DMS53 (cell line): Measurements from ENCODE around the gene PMVK.

Source experiments
- DNase-seq: peaks from one replicate; lab custom pipeline; 2025; lab: John Stamatoyannopoulos, UW

Gene PMVK

GRCh38 chr1:154945962-154946850, 9.7 kb upstream of the PMVK start:
- DNase-seq, result no peak

DNA sequence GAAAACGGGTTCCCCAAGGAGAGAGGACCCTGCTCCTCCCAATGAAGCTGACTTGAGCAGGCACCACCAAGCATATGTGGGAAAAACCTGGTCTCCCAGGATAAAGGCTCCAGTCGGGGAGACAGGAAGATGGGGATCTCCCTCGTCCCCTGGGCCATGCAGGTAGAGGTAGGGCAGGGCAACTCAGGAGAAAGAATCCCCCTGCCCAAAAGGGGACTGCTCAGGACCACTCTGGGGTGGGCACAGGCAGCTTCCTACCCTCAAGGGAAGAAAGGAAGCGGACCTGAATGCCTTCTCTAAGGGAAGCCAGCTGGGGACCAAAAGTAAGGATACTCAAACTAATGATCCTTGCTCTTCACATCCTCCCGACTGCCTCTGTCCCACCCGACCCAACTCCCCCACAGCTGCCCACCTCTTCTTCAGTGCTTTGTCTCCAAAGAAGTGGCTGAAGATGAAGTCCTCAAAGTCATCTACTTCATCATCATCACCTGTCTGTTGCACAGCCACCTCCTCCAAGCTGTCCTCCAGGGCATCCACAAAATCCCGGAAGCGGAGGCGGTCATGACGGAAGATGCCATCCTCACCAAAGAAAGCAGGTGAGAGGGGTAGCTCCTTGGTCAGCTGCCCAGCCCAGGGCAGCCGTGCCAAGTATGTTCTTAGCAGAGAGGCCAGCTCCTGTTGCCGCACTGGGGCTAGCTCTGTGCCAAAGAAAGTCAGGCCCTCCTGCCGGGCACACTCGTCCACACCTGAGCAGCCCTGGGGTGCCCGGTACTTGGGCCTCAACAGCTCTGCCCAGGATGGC, 8.8 kb upstream of the PMVK start:
- no peak for DNase-seq

DNA sequence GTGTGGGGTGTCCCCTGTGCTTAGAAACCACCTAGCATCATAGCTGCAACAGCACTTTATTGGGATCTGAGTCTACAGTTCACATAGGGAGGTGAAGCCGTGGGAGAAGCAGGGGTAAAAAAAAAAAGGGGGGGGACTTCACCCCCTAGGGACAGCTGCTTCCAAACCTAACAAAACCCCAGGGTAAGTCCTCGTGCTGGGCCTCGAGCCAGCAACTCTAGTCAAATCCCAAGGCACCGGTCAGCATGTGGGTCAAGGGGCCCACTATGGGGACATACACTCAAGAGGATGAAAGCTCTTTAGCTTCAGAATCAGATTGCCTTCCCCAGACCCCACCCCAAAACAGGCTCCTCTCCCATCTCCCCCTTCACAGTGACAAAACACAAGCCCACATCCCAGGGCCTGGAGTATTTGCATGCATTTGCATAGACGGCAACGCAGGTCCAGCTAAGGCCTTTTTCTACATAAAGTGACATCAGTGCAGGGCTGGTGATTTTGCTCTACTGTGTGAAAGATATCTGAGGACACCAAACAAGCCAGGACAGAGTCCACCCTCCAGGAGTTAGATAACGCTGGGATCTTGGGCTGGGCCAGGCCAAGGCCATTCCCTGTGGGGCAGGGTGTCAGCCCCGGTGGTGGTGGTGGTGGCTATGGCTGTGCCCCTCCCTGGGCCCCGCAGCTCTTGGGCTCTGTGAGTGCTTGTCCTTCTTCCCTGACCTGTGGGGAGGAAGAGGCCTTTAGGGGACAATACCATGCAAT, 8.1 kb upstream of the PMVK start:
- DNase-seq, result no peak

DNA sequence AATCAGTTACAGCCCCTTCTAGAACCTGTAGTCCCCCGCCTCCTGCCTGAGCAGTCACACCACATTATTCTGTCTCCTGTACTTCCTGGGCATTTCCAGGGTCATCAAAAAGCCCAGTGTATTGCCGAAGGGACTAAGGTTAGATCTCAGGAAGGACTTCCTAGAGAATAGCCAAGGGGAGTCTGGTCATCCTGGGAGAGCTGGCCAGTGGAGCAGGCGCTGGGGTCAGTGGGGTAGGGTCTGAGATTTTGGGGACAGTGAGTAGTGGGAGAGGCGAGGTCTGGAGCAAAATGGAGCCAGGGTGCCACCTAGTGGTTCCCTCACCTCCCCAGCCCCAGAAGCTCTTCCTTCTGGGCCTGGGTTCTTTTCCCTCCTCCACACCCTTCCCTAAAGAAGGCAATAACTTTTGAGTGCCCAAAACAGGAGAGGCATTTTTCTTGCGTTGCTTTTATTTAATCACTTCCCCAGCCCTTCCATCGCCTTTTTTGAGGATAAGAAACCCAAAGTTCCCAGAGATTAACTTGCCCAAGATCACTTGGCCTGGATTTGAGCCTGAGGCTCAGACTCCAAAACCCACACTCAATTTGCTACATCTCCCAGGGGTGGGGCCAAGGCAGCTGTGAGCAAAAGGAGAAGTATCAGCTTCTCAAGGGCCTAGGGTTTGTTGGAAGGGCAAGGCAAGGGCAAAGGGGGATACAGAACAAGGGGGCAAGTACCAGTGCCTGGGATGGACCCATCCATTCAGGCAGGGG, 7.3 kb upstream of the PMVK start:
- peak; percentile 59 for DNase-seq

GRCh38 chr1:154941333-154942013, 5.0 kb upstream of the PMVK start:
- DNase-seq, result peak; percentile 48

- no peak for DNase-seq
Observed at GRCh38 chr1:154940651-154941194, 4.2 kb upstream of the PMVK start.

DNA sequence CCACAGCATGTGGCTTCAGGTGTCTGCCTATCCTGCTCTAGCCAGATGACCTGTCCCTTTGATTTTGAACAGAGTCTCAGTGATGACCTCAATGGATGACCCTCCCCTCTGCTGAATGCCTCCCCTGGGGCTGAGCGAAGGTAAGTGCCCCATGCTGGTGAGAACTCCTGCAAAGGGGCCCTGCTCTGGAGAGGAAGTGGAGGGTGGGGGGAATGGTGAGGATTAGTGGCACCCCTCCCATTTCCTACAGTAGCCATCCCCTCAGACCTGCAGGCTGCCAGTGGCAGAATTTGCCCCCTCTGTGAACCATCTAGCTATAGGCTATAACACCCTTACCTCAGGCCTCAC, 3.7 kb upstream of the PMVK start:
- no peak for DNase-seq

- DNase-seq, result no peak
Observed at GRCh38 chr1:154938604-154939399, 2.3 kb upstream of the PMVK start.

DNA sequence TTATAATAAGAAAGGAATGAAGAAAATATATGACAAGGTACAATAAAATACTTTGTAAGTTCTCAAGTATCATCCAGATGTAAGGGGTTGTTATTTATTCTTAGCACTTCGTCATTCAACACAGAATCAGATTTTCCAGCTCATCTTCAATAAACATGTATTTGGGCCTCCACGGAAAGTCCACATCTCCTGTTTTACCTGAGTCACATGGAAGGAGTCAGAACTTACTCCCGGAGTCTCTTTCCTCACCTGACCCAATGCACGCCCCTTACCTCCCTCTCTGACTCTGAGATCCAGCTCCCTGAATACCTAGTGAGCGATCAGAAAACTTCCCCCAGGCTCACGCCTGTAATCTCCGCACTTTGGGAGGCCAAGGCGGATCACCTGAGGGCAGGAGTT, 1.5 kb upstream of the PMVK start:
- DNase-seq, result no peak

GRCh38 chr1:154937085-154937987, 817 bp upstream of the PMVK start:
- peak; percentile 96 for DNase-seq

GRCh38 chr1:154935749-154936554, 567 bp downstream of the PMVK start:
- no peak for DNase-seq

DNA sequence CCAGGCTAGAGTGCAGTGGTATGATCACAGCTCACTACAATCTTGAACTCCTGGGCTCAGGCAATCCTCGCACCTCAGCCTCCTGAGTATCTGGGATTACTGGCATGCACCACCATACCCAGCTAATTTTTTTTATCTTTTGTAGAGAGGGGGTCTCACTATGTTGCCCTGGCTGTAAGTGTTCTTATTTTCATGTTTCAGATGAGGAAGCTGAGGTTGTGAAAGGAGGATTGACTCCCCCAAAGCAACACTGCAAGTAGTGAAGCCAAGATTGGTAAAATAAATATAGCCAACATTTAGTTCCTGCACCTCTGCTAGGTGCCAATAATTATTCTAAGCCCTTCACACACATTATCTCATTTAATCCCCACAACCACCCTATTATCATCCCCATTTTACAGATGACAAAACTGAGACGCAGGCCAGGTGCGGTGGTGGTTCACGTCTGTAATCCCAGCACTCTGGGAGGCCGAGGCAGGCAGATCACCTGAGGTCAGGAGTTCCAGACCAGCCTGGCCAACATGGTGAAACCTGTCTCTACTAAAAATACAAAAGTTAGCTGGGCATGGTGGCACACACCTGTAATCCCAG, 2.1 kb downstream of the PMVK start:
- no peak for DNase-seq

- peak; percentile 75 for DNase-seq
Observed at GRCh38 chr1:154931940-154932487, 4.5 kb downstream of the PMVK start.

DNA sequence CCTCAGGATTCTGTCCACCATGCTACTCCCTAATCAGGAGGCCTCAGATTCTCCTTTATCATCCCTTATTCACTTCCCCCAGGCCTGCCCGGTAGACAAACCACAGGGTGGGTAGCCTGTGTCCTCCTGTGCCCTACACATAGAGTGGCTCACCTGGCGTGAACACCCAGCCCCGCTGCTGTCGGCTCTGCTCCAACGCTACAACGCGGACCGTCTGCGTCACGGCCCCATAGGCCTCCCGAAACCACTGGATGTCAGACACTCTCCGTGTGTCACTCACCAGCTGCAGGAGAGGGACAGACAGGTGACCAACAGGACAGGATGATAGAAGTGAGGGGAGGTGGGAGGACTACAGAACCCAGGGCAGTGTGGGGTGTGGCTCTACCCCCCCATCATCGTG, 10.3 kb downstream of the PMVK start:
- no peak for DNase-seq

- DNase-seq, result no peak
Observed at GRCh38 chr1:154925335-154926170, 11.0 kb downstream of the PMVK start.

DNA sequence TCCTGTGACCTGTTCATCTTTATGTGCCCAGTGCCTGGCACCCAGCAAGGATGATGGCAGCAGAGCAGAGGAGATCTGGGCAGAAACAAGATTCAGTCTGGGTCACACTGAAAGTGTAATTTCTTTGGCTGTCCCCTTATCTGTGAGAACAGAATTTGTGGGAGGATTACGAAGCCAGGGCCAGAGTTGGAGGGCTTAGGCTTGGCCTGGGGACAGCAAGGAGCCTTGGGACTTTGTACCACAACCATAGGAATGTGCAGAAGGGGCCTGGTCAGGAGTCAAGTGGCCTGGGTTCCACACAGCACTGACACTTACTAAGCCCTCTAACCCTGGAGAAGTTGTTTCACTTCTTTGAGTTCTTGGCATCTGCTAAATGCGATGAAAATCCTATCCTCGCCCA, 12.8 kb downstream of the PMVK start:
- no peak for DNase-seq

DNA sequence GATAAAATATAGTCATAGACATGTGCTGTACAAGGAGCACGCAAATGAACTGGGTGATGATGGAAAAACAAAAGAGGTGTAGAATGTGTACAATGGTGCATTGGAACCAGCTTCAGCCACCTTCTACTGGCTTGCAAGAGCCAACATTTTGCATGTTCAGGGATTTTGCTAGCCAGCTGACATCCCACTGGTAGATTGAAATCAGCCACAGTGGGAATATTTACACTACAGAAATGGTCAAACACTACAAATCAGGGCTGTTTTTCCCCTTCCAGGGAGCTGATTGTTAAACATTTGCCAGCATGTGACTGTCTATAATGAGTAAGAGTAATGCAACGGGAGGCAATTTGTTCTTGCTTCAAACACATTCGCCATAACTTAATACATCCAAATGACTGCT, 23.2 kb downstream of the PMVK start:
- DNase-seq, result peak; percentile 57
